Islet of Langerhans (tissue), 1 donor: ENCODE measurements around the gene TCF20.

ENCODE experiments used
- FAIRE-seq: peaks from one replicate; lab custom pipeline; 2011; peaks lifted over from hg19 to GRCh38; lab: Jason Lieb, UNC

The TCF20 gene

GRCh38 chr22:42300259-42301076 lies 30.0 kb upstream of the TCF20 start:
- FAIRE-seq: no peak

GRCh38 chr22:42299586-42300258 lies 29.3 kb upstream of the TCF20 start:
- no peak for FAIRE-seq

- no peak for FAIRE-seq
Measured at GRCh38 chr22:42298746-42299145, 28.3 kb upstream of the TCF20 start.

GRCh38 chr22:42297778-42298177 lies 27.3 kb upstream of the TCF20 start:
- no peak for FAIRE-seq

GRCh38 chr22:42296883-42297282 lies 26.4 kb upstream of the TCF20 start:
- no peak for FAIRE-seq

GRCh38 chr22:42296381-42296853 lies 26.0 kb upstream of the TCF20 start:
- FAIRE-seq: no peak

GRCh38 chr22:42294034-42294985 lies 23.9 kb upstream of the TCF20 start:
- FAIRE-seq: no peak

- FAIRE-seq: no peak
Measured at GRCh38 chr22:42292732-42293520, 22.5 kb upstream of the TCF20 start.

GRCh38 chr22:42291287-42291686 lies 20.8 kb upstream of the TCF20 start:
- no peak for FAIRE-seq

- FAIRE-seq: no peak
Measured at GRCh38 chr22:42289671-42290541, 19.5 kb upstream of the TCF20 start.

GRCh38 chr22:42288791-42289190 lies 18.3 kb upstream of the TCF20 start:
- no peak for FAIRE-seq

- no peak for FAIRE-seq
Measured at GRCh38 chr22:42287174-42287890, 16.9 kb upstream of the TCF20 start.

GRCh38 chr22:42286205-42286604 lies 15.8 kb upstream of the TCF20 start:
- no peak for FAIRE-seq

- FAIRE-seq: no peak
Measured at GRCh38 chr22:42285604-42286003, 15.2 kb upstream of the TCF20 start.

- FAIRE-seq: no peak
Measured at GRCh38 chr22:42284643-42285181, 14.3 kb upstream of the TCF20 start.

GRCh38 chr22:42284202-42284591 lies 13.7 kb upstream of the TCF20 start:
- FAIRE-seq: no peak

- no peak for FAIRE-seq
Measured at GRCh38 chr22:42283278-42284201, 13.1 kb upstream of the TCF20 start.

- FAIRE-seq: no peak
Measured at GRCh38 chr22:42282943-42283277, 12.5 kb upstream of the TCF20 start.
